Gastrocnemius medialis (tissue), 4 donors: ENCODE measurements around the gene CAMK4.

Experiments
- CTCF ChIP-seq, 5 experiments: fragments of 450-650 bp in 3 of 5; fragments of 200-600 bp in 2 of 5; sonication (generic) in 2 of 5; IDR thresholded peaks in 4 of 5; conservative IDR thresholded peaks in 1 of 5; 1 replicate in 4 of 5; 2 replicates in 1 of 5; pipeline ENCODE4 v1.5.1; 2016 to 2019; ENCODE audit warnings: antibody characterized with exemption in 5 of 5, mild to moderate bottlenecking in 3 of 5, moderate library complexity in 3 of 5
- POLR2A ChIP-seq, 2 donors: fragments of 450-650 bp; IDR thresholded peaks; one replicate each; pipeline ENCODE4 v1.6.1; 2017; ENCODE audit warnings: antibody characterized with exemption in 2 of 2, mild to moderate bottlenecking in 2 of 2, moderate library complexity in 2 of 2

GRCh38 chr5:111214052-111214742 lies 10.0 kb upstream of the CAMK4 start:
- TF ChIP-seq CTCF (IDR thresholded peaks at IDR 0.05 in 4 of 5, conservative IDR thresholded peaks at IDR 0.05 in 1 of 5) (no peak), POLR2A (IDR thresholded peaks at IDR 0.05) (no peak)
